Measurements from ENCODE around the gene ADISSP. TPM values are rescaled to one million over a fixed set of nuclear protein-coding genes. Genes with fewer than 3 reads are reported as not detected.
A peak's percentile ranks its signal among the peaks of the same experiment; 100 is the strongest.

The ADISSP gene
- total and polyA plus RNA-seq, 2 of the 13 experiments (the other 11 are each of a cell fraction or from before 2014, with no cell fraction given), result 38.3 to 90.6 TPM

- 0 out of 4 replicates have a peak, but pooled peaks of 1 of the 2 experiments have one; percentile 19 for TF ChIP-seq ATF4 (CRISPR knock-in tag; IDR thresholded peaks at IDR 0.05)
- TF ChIP-seq MXI1 (IDR thresholded peaks at IDR 0.05; ENCODE audit: borderline replicate concordance, low read depth, low read length), result peak; percentile 80; the same call in 1 of the 3 replicates
- no peak for TF ChIP-seq NBN (conservative IDR thresholded peaks at IDR 0.05)
- peak; percentile 25 for TF ChIP-seq TBL1XR1 (IDR thresholded peaks at IDR 0.05; ENCODE audit: borderline replicate concordance, low read length, partially characterized antibody)
- peak; percentile 80; the same call in 1 of the 2 replicates for TF ChIP-seq ZNF224 (CRISPR knock-in tag; IDR thresholded peaks at IDR 0.05)
- peak; percentile 15; the same call in 1 of the 2 replicates for TF ChIP-seq KMT2A (CRISPR knock-in tag; IDR thresholded peaks at IDR 0.05)
- TF ChIP-seq ASH2L (IDR thresholded peaks at IDR 0.05; ENCODE audit: insufficient read length, low read depth, low read length), result peak; percentile 84
- TF ChIP-seq HOXA7 (CRISPR knock-in tag; IDR thresholded peaks at IDR 0.05), result no peak
- no peak for TF ChIP-seq MED8 (CRISPR knock-in tag; IDR thresholded peaks at IDR 0.05; ENCODE audit: insufficient replicate concordance)
- no peak for TF ChIP-seq RFX3 (CRISPR knock-in tag; IDR thresholded peaks at IDR 0.05)
- TF ChIP-seq PCBP1 (IDR thresholded peaks at IDR 0.05; ENCODE audit: borderline replicate concordance, low read depth, low read length), result peak; percentile 100
- no peak for TF ChIP-seq PLRG1 (conservative IDR thresholded peaks at IDR 0.05)
- TF ChIP-seq TAF1 (CRISPR knock-in tag; IDR thresholded peaks at IDR 0.05), result peak; percentile 37; the same call in 1 of the 2 replicates
- peak; percentile 88; the same call in 1 of the 2 replicates for TF ChIP-seq AHR (CRISPR knock-in tag; IDR thresholded peaks at IDR 0.05)
- peak; percentile 32; the same call in 1 of the 2 replicates for TF ChIP-seq ZNF775 (CRISPR knock-in tag; IDR thresholded peaks at IDR 0.05; ENCODE audit: borderline replicate concordance)
- no peak for TF ChIP-seq ZNF180 (CRISPR knock-in tag; IDR thresholded peaks at IDR 0.05; ENCODE audit: borderline replicate concordance, low read depth)
- TF ChIP-seq ZHX1 (CRISPR knock-in tag; IDR thresholded peaks at IDR 0.05; ENCODE audit: low read depth), result peak; percentile 93
- no peak for TF ChIP-seq ZNF317 (CRISPR knock-in tag; IDR thresholded peaks at IDR 0.05)
- peak; percentile 22; the same call in 1 of the 2 replicates for TF ChIP-seq ZNF607 (CRISPR knock-in tag; IDR thresholded peaks at IDR 0.05; ENCODE audit: borderline replicate concordance)
- TF ChIP-seq XBP1 (CRISPR knock-in tag; IDR thresholded peaks at IDR 0.05), result no peak
- TF ChIP-seq ZNF530 (CRISPR knock-in tag; IDR thresholded peaks at IDR 0.05; ENCODE audit: low read depth), result no peak
- no peak for TF ChIP-seq GATA4 (IDR thresholded peaks at IDR 0.05; ENCODE audit: borderline replicate concordance, low read depth)
- 0 out of 2 replicates have a peak, but pooled peaks have one; percentile 22 for TF ChIP-seq ZNF143 (CRISPR knock-in tag; IDR thresholded peaks at IDR 0.05)
- peak; percentile 62 for TF ChIP-seq TEAD3 (CRISPR knock-in tag; optimal IDR thresholded peaks at IDR 0.05; ENCODE audit: borderline replicate concordance)
These were observed 28.2 kb upstream of the ADISSP start, which contains the start of gene CDC25B (continued) for GRCh38 chr20:3795511-3796468.

Measured in HepG2 (cell line).